ENCODE measurements around the gene FAM181A.

Gene FAM181A

GRCh38 chr14:93971635-93972027, 44.5 kb downstream of the FAM181A start:
- Histone ChIP-seq H3K4me1 (ENCODE audit: insufficient read depth, low read length) (peaks cover 5% of the 10 kb centered on the region; the same call in 1 of the 2 replicates), H3K9me3 (ENCODE audit: insufficient read depth, low read depth, low read length) (no peaks in the 10 kb centered on the region), H3K27me3 (ENCODE audit: insufficient read depth, low read length) (no peaks in the 10 kb centered on the region), H3K4me3 (ENCODE audit: low read length) (no peak overlapping the region), H3K9ac (ENCODE audit: low read depth, low read length) (no peak overlapping the region), H3K27ac (ENCODE audit: low read length) (no peak overlapping the region), H3K36me3 (ENCODE audit: insufficient read depth, low read depth, low read length) (no peaks in the 10 kb centered on the region)

DNA sequence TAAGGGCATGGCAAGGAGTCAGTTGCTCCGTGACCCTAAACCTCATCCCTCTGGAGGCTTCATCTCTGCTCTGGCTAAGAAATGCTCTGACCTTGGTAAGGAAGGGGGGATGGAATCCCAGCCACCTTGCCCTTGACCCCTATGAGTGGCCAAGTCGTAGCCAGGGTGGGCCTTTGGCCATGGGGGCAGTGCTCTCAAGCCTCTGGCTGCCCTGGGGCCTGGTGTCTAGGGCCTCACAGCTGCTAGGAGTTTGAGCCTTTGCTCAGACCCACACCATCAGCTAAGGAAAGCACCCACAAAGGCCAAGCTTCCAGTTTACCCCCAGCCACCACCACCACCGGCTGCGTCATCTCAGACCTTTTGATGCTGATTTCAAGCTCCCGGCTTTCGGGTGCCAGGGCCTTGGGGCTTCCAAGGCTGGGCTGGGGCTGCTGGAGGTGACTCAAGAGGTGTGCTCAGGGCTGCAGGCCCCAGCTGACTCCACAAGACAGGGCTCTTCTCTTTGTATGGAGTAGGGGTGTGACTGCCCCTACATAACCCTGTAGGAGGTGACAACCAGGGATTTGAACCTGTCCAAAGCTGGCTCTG, 45.6 kb downstream of the FAM181A start:
- no peak overlapping the region for H3K9ac ChIP-seq (ENCODE audit: low read depth, low read length)
- no peaks in the 10 kb centered on the region for H3K9me3 ChIP-seq (ENCODE audit: insufficient read depth, low read depth, low read length)
- H3K27me3 ChIP-seq (ENCODE audit: insufficient read depth, low read length): no peaks in the 10 kb centered on the region
- no peaks in the 10 kb centered on the region for H3K36me3 ChIP-seq (ENCODE audit: insufficient read depth, low read depth, low read length)
- peaks cover 5% of the 10 kb centered on the region; the same call in 1 of the 2 replicates for H3K4me1 ChIP-seq (ENCODE audit: insufficient read depth, low read length)
- H3K27ac ChIP-seq (ENCODE audit: low read length): no peak overlapping the region
- H3K4me3 ChIP-seq (ENCODE audit: low read length): no peak overlapping the region

DNA sequence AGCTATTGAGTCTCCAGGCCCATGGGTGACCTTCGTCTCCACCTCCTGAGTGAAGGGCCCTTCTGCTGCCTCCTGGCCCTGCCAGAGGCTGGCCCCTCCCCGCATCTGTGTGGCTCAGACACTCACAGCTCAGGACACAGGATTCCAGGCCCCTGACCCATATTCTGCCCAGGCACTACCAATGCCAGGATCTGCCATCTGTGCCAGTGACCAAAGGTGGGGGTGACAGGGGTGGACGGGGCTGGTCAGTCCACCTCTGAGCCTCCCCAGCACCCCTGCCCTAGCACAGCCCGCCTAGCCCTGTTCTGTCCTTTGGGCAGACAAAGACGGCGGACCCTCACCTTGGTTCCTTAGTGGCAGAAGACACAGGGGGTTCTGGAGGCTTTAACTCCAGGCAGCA, 46.5 kb downstream of the FAM181A start:
- H3K27me3 ChIP-seq (ENCODE audit: insufficient read depth, low read length): no peaks in the 10 kb centered on the region
- no peaks in the 10 kb centered on the region for H3K36me3 ChIP-seq (ENCODE audit: insufficient read depth, low read depth, low read length)
- no peak overlapping the region for H3K9ac ChIP-seq (ENCODE audit: low read depth, low read length)
- peaks cover 5% of the 10 kb centered on the region; the same call in 1 of the 2 replicates for H3K4me1 ChIP-seq (ENCODE audit: insufficient read depth, low read length)
- no peak overlapping the region for H3K27ac ChIP-seq (ENCODE audit: low read length)
- no peaks in the 10 kb centered on the region for H3K9me3 ChIP-seq (ENCODE audit: insufficient read depth, low read depth, low read length)
- H3K4me3 ChIP-seq (ENCODE audit: low read length): no peak overlapping the region

DNA sequence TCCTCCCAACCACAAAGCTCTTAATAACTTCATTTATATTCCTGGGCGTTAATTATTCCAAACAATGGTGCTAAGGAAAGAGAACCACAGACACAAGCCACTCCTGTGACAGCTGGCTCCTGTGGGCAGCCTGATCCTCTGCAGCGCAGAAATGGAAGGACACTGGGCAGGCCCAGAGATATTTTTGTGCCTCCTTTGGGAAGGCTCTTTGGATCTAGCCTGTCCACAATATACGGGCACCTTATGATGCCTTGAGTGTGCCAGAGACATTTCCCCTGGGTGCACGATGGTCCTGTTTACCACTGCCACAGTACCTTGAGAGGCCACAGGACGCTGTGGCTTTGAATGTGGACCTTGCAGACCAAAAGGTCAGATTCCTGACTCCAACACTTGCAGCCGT, 47.2 kb downstream of the FAM181A start:
- Histone ChIP-seq H3K4me1 (ENCODE audit: insufficient read depth, low read length) (peaks cover 5% of the 10 kb centered on the region; the same call in 1 of the 2 replicates), H3K36me3 (ENCODE audit: insufficient read depth, low read depth, low read length) (no peaks in the 10 kb centered on the region), H3K27me3 (ENCODE audit: insufficient read depth, low read length) (no peaks in the 10 kb centered on the region), H3K9ac (ENCODE audit: low read depth, low read length) (no peak overlapping the region), H3K9me3 (ENCODE audit: insufficient read depth, low read depth, low read length) (no peaks in the 10 kb centered on the region), H3K4me3 (ENCODE audit: low read length) (no peak overlapping the region), H3K27ac (ENCODE audit: low read length) (no peak overlapping the region)

- no peak overlapping the region for H3K27ac ChIP-seq (ENCODE audit: low read length)
- H3K9me3 ChIP-seq (ENCODE audit: insufficient read depth, low read depth, low read length): no peaks in the 10 kb centered on the region
- no peaks in the 10 kb centered on the region for H3K36me3 ChIP-seq (ENCODE audit: insufficient read depth, low read depth, low read length)
- H3K4me1 ChIP-seq (ENCODE audit: insufficient read depth, low read length): peaks cover 5% of the 10 kb centered on the region; the same call in 1 of the 2 replicates
- H3K4me3 ChIP-seq (ENCODE audit: low read length): no peak overlapping the region
- no peaks in the 10 kb centered on the region for H3K27me3 ChIP-seq (ENCODE audit: insufficient read depth, low read length)
- H3K9ac ChIP-seq (ENCODE audit: low read depth, low read length): no peak overlapping the region
Observed at GRCh38 chr14:93974833-93975232, 47.7 kb downstream of the FAM181A start.

- Histone ChIP-seq H3K27ac (ENCODE audit: low read length) (no peak overlapping the region), H3K4me1 (ENCODE audit: insufficient read depth, low read length) (peaks cover 5% of the 10 kb centered on the region; the same call in 1 of the 2 replicates), H3K27me3 (ENCODE audit: insufficient read depth, low read length) (no peaks in the 10 kb centered on the region), H3K36me3 (ENCODE audit: insufficient read depth, low read depth, low read length) (no peaks in the 10 kb centered on the region), H3K9me3 (ENCODE audit: insufficient read depth, low read depth, low read length) (no peaks in the 10 kb centered on the region), H3K4me3 (ENCODE audit: low read length) (no peak overlapping the region), H3K9ac (ENCODE audit: low read depth, low read length) (peak overlapping the region; percentile 2; the same call in 1 of the 2 replicates)
Observed at GRCh38 chr14:93975791-93976476, 48.8 kb downstream of the FAM181A start.

GRCh38 chr14:93976477-93977057, 49.4 kb downstream of the FAM181A start, which contains the start of gene ASB2:
TSS of gene ASB2 (minus strand) at chr14:93976570. CDS start at chr14:93964539, 12,031 bp downstream.
- H3K36me3 ChIP-seq (ENCODE audit: insufficient read depth, low read depth, low read length): no peaks in the 10 kb centered on the region
- no peak within 1 kb of the TSS for H3K27ac ChIP-seq (ENCODE audit: low read length)
- no peaks in the 10 kb centered on the region for H3K9me3 ChIP-seq (ENCODE audit: insufficient read depth, low read depth, low read length)
- no peak within 1 kb of the TSS for H3K4me3 ChIP-seq (ENCODE audit: low read length)
- peak within 1 kb of the TSS; percentile 2; the same call in 1 of the 2 replicates for H3K9ac ChIP-seq (ENCODE audit: low read depth, low read length)
- no peaks in the 10 kb centered on the region for H3K27me3 ChIP-seq (ENCODE audit: insufficient read depth, low read length)
- peaks cover 5% of the 10 kb centered on the region; the same call in 1 of the 2 replicates for H3K4me1 ChIP-seq (ENCODE audit: insufficient read depth, low read length)

DNA sequence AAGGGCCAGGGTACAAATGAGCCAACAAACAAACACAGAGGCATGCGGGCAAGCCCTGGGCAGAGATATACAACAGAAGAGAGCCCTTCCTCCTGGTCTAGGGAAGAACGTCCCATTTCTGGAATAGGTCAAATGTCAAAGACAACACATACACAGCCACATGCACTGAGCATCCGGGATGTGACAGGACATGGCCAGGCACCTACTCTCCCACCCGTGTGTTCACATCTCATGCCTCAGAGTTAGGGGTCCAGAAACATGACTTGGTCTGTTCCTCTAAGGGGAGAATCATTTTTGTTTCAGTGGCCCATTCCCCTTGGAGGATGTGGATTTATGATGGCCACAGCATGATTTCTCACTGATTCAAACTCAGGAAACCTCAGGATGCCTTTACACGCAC, 50.0 kb downstream of the FAM181A start:
- H3K4me3 ChIP-seq (ENCODE audit: low read length): no peak overlapping the region
- no peak overlapping the region for H3K27ac ChIP-seq (ENCODE audit: low read length)
- no peaks in the 10 kb centered on the region for H3K9me3 ChIP-seq (ENCODE audit: insufficient read depth, low read depth, low read length)
- H3K36me3 ChIP-seq (ENCODE audit: insufficient read depth, low read depth, low read length): no peaks in the 10 kb centered on the region
- H3K27me3 ChIP-seq (ENCODE audit: insufficient read depth, low read length): no peaks in the 10 kb centered on the region
- H3K4me1 ChIP-seq (ENCODE audit: insufficient read depth, low read length): peaks cover 5% of the 10 kb centered on the region; the same call in 1 of the 2 replicates
- no peak overlapping the region for H3K9ac ChIP-seq (ENCODE audit: low read depth, low read length)

- Histone ChIP-seq H3K27me3 (ENCODE audit: insufficient read depth, low read length) (no peaks in the 10 kb centered on the region), H3K27ac (ENCODE audit: low read length) (no peak overlapping the region), H3K36me3 (ENCODE audit: insufficient read depth, low read depth, low read length) (no peaks in the 10 kb centered on the region), H3K4me3 (ENCODE audit: low read length) (no peak overlapping the region), H3K9ac (ENCODE audit: low read depth, low read length) (no peak overlapping the region), H3K9me3 (ENCODE audit: insufficient read depth, low read depth, low read length) (no peaks in the 10 kb centered on the region), H3K4me1 (ENCODE audit: insufficient read depth, low read length) (peaks cover 5% of the 10 kb centered on the region; the same call in 1 of the 2 replicates)
Observed at GRCh38 chr14:93977790-93978581, 50.8 kb downstream of the FAM181A start.

DNA sequence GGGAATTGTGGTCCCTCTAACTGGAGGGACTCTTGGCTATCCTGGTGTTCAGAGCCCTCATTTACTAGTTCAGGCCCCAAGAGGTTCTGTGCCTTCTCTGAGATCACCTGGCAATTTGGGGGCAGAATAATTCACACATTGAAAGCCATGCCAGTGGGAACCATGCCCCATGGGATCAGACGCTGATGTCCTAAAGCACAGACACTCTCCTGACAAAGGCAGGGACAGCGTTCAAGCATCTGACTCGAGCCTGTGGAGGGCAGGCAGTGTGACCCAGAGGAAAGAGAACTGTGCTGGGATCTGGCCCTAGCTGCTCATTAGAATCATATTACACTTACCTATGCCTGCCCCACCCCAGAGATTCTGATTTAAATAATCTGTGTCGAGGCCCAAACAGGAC, 51.6 kb downstream of the FAM181A start:
- Histone ChIP-seq H3K9ac (ENCODE audit: low read depth, low read length) (no peak overlapping the region), H3K4me3 (ENCODE audit: low read length) (no peak overlapping the region), H3K36me3 (ENCODE audit: insufficient read depth, low read depth, low read length) (no peaks in the 10 kb centered on the region), H3K27me3 (ENCODE audit: insufficient read depth, low read length) (no peaks in the 10 kb centered on the region), H3K9me3 (ENCODE audit: insufficient read depth, low read depth, low read length) (no peaks in the 10 kb centered on the region), H3K4me1 (ENCODE audit: insufficient read depth, low read length) (peaks cover 5% of the 10 kb centered on the region; the same call in 1 of the 2 replicates), H3K27ac (ENCODE audit: low read length) (no peak overlapping the region)
